Heart left ventricle (tissue), 13 donors: ENCODE data around the gene TMEM167B.

Experiments used
- CTCF ChIP-seq, 12 donors: fragments of 200-600 bp; sonication (generic) in 4 of 12; IDR thresholded peaks; one replicate each; pipeline versions ENCODE4 v1.5.0 to v1.8.0; 2018 to 2022; ENCODE audit warnings: antibody characterized with exemption in 12 of 12, mild to moderate bottlenecking in 5 of 12
- POLR2A ChIP-seq, 2 donors: fragments of 450-650 bp; IDR thresholded peaks; one replicate each; pipeline ENCODE4 v1.6.1; 2017; ENCODE audit warnings: antibody characterized with exemption in 2 of 2, mild to moderate bottlenecking in 2 of 2, moderate library complexity in 2 of 2
- donor health status: ischemic (EF 13 %, LVEDD 7.1; RV severe dilation, severe dysfunction).
- donor health status: DM: no; HTN: yes; CAD: no.
- donor health status: DM: no; HTN: no; CAD: no.
- donor health status: ischemic (EF 25% LVEDD 6.9; RV normal size, moderate dysfunction).
- donor health status: ischemic (EF 25% LVEDD 5.7; RV mildly dilated, moderate dysfunction).
- donor health status: ischemic (EF 35%, LVEDD 5.7; RV mildly dilated, moderate dysfunction).
- donor health status: nonischemic (EF 11% LVEDD 7.7; RV severe dilation, severe dysfunction).
- donor health status: DM: yes; HTN: yes; CAD: no.
- donor health status: PGD.
- donor health status: ischemic (EF 29% LVEDD 5.4; RV normal size, mild dysfunction).
- donor health status: nonischemic (EF 23%, LVEDD 6.1; RV moderate dilation, normal function).

GRCh38 chr1:109138358-109138757 is 47.8 kb downstream of the TMEM167B start:
- no peak for TF ChIP-seq CTCF (IDR thresholded peaks at IDR 0.05)
- no peak for TF ChIP-seq POLR2A (IDR thresholded peaks at IDR 0.05)
